Caki2 (cell line): ENCODE results near the gene PCBP3. TPM values are rescaled to one million over a fixed set of nuclear protein-coding genes. Genes with fewer than 3 reads are reported as not detected.
A peak's percentile ranks its signal among the peaks of the same experiment; 100 is the strongest.

Source experiments
- DNase-seq: peaks from one replicate; pipeline ENCODE4 v3.0.0-alpha.2; 2015; ENCODE audit warnings: low read depth
- in situ Hi-C: cut with HindIII; loops from 2 replicates; pipeline ENCODE4 v1.10.0; 2016; ENCODE audit warnings: low sequenced_read_pairs, low pct_unique_long_range_greater_than_20kb, mixed read lengths
- total RNA-seq: library from RNA; depleted of rRNA; stranded (reverse); fragments of >200 nt; shearing (Covaris generic); gene quantifications from 2 replicates; pipeline ENCODE4 v1.2.3, GENCODE V29; 2014; ENCODE audit warnings: low replicate concordance

The PCBP3 gene
- total RNA-seq, 1 experiment from 2014 or later = not detected

DNA sequence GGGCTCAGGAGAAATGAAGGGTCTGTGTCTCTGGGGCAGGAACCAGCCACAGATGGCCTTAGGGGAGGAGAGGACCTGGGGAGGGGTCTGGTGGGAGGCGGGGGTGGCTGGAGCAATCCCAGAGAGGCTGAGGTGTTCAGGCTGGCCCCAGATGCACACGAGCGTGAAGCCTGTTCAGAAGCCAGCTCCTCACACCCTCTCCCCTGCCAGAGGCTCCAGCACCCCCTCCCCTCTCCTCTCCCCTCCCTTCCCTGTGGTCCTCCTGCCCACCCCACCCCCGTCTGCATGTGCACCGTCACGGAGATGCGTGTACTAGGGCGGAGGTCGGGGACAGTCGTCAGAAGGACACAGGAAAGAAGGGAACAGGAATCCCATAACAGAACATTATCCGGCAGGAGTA lies 223.0 kb downstream of the PCBP3 start:
- in situ Hi-C loops = no loop called here
- DNase-seq = no peak

DNA sequence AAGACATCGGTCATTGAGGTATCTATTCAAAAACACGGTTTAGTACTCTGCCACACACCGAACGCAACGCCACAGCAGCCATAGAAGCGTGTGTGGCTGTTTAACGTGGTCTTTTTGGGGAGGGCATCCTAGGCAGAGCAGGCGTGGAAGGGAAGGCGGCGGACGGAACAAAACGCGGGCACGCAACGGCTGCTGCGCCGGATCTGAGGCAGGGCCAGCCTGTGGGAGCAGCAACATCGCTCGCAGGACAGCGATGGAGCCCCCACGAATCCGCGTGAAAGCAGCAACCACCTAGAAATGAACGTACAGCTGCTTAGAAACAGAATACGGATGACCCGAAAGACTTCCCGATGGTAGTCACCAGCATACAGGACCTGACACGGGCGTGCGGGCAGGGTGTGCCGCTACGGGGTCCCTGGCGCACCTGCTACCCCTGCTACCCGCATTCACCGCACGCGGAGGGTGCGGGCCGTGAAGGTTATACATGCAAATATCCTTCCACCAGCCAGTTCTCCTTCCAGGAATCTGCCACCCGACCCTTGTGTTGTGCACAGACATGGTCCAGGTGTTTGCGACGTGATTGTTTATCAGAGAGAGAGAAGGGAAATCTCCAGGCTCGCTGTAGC lies 223.6 kb downstream of the PCBP3 start:
- DNase-seq = no peak
- in situ Hi-C loops = no loop called here

DNA sequence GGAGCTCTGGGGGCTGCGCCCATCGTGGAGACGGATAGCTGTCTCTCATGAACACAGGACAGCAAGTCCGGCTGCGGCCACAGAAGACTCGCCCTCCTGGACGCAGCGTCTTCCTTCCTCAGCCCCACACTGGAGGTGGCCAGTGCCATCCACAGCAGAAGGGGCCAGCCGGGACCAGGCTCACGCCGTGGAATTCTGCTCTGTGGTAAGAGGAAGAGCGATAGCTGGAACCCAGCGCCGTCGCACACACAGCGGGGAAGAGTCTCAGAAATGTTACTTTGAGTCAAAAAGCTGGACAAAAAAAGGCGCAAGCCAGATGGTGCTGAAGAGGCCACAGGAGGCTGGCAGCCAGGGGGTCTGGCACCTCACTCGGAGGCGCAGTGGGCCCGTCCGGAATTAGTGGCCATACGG lies 224.2 kb downstream of the PCBP3 start:
- no peak for DNase-seq
- in situ Hi-C loops = no loop called here

DNA sequence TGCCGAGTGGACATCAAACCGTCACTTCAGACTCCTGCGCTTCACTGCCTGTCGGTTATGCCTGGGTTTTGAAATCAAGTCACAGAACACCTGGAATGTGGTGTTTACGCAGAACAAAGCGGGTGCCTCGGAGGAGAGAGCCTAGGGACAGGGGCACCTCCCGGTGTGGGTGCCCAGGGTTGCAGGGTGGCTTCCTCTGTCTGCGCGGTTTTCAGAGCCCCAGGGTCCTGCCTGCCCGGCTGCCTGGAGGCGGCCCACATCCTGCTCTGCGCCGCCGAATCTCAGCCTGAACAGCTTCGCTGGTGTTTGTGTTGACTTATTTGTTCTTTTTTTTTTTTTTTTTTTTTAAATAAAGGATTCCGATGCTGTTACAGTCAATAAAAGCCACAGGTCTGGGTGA lies 224.6 kb downstream of the PCBP3 start:
- in situ Hi-C loops = no loop called here
- no peak for DNase-seq

DNA sequence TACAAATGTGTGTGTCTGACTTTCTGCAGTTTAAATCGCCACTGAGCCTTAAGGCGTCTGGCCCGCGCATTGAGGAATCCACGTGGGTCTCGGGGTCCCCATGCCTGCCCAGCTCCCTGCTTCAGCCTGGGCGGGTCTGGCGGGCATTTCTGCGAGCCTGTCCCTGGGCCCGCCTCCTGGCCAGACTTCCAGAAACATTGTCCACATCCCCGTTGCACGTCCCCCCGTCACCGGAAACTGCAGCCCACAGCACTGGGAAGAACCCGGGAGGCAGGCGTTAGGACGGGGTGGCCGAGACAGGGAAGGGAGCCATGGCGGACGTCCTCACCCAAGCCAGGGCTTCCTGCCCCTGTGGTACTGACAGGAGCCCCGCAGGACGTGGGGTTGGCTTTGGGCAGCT lies 225.0 kb downstream of the PCBP3 start:
- DNase-seq = no peak
- in situ Hi-C loops = no loop called here

DNA sequence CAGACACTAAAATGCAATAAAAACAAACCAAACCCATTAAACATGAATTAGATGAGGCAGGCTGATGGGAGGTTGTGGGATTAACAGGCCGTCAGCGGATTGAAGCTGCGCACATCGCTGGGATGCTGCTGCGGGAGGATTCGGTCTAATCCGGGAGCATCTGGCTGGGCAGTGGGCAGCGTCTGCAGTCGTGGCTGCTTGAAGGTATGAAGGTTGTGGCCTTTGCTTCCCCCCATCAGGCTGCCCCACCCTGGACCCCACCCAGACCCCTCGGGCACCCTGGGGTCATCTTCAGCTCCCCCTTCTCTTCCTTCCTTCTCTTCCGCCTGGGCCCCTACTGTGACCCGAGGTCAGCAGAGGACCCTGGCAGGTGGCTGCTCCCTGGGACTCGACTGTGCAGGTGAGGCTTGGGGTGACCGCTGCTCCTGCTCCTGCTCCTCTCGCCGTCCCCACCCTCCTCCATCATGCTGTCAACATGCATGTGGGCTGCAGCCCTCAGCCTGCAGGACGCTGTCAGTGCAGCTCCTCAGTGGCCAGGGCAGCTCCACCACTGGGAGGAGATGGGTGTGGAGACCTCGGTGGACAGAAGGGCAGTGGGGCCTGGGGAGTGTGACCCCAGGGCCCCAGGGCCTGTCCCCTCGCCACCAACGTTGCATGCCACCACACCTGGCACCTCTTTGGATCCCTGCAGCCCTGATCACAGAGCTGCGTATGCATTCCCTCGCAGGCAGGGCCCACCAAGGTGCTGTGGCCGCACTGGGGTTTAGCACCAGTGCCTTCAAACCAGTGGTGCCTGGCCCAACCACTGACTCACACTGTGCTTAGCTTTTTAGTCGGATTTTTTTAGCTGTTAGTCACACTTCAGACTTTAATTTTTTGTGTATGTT lies 225.8 kb downstream of the PCBP3 start:
- in situ Hi-C loops = no loop called here
- no peak for DNase-seq

DNA sequence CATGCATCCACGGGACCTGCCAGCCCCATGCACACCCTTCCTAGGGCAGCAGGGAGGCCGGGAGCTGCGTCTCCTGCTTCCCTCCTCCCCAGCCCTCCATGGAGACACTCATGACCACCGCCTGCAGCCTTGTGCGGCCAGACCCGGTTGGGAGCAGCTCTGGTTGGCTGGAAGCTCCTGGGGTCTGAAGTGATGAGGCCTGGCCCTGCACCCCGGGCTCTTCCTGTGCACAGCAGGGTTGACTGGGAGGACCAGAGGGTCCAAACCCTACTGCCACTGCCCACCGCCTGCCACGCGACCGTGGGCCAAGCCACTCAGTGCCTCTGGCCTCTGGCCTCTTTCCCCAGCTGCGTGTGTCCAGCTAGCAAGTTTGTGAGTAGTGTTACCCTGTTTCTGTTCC lies 226.9 kb downstream of the PCBP3 start:
- in situ Hi-C loops = no loop called here
- DNase-seq = no peak

DNA sequence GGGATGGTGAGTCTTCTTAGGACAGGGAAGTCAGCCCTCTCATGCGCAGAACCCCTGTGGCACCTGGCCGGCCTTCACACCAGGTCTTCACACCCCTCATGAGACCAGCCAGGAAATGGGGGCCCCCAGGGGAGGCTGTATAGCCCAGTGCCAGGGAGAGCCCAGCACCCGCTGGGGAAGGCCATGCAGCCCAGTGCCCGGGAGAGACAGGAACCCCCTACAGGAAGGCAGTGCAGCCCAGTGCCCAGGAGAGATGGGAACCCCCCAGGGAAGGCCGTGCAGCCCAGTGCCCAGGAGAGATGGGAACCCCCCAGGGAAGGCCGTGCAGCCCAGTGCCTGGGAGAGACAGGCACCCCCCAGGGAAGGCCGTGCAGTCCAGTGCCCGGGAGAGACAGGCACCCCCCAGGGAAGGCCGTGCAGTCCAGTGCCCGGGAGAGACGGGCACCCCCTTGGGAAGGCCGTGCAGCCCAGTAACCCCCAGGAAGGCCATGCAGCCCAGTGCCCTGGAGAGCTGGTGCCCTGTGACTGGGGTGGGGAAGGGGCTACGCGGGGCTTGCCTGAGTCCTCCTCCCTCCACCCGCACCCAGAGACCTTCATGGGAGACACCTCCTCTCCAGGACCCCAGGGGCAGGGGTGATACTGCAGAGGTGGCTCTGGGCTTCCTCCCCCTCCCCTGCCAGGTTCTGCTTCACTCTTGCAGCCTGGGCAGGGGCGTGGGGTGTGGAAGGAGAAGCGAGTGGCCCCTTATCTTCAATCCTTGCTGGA lies 227.5 kb downstream of the PCBP3 start:
- in situ Hi-C loops = no loop called here

DNA sequence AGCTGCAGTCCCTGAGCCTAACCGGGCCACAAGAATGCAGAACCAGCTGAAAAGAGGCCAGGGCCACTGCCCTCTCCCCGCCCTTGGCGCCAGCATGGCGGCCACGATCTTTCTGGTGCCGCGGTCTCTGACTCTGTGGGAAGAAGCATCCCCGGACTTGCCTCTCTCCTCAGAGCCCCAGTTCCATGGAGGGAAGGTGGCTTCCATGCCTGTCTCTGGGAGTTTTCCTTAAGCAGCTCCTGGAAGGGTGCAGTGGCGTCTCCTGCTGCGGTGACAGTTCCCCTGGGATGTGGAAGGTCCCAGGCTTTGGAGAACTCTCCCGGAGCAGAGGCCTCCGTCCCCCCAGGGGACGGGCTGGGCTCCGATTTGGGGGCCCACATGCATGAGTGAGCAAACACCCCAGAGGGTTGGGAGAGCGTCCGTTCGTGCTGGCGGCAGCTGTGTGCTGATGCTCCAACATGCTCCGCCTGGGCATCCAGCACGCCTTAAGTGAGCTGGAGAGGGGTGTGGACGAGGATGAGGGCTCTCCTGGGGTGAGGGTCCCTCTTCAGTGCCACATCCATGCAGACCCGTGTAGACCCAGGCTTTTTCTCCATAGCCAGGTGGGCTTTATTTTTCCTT lies 228.2 kb downstream of the PCBP3 start:
- in situ Hi-C loops = no loop called here
- no peak for DNase-seq

More for the DNA sequence above, 227.5 kb downstream of the PCBP3 start:
- DNase-seq = no peak

DNA sequence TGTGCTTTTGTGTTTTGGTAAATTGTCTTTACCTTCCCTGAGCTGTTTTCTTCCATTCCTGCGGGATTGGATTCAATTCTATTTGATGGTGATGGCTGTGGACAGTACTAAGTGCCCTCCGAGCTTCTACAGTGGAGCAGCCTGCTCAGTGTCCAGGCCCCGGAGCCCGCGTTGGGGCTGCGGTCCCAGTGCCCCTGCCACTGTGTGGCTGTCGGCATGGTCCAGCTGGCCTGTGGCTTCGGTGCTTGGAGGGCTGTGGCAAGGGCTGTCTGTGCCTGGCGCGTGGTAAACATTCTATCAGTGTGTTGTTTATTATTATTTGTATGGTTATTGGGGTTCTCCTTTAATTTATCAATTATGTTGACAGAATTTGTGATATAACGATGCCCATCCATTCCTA lies 228.9 kb downstream of the PCBP3 start:
- DNase-seq = no peak
- in situ Hi-C loops = no loop called here

DNA sequence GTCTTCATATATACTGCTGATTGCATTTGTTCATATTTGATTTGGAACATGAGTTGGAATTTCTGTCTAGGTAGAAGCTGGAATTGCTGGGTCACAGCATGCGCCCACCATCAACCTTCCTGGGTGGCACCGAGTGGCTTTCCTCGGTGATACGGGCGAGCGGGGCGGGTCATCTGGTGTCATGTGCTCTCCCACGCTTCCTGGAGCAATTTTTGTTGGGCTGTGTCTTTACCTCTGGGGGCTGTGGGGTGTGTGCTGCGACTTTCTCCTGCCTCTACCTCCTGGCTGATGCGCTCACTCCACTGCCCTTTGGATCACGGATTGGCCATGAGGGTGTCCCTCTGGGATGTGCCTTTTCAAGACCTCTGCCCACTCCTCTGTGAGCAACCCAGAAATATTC lies 229.4 kb downstream of the PCBP3 start:
- in situ Hi-C loops = no loop called here
- no peak for DNase-seq

DNA sequence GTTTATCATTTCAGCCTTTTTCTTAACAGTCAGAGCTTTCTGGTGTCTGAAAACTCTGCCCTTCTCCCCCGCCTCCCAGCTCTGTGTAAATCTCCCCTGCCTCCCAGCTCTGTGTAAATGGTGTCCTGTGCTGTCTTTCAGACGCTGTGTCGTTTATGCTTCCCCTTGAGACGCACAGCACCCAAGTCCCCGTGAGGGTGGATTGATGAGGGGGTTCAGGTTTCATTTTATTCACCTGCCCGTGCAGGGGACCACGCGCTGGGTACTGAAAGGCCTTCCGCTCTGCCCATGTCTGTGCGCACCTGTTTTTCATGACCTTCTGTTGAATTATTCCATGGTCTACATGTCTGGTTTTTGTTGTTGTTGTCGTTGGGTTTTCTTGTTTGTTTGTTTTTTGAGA lies 229.9 kb downstream of the PCBP3 start:
- no peak for DNase-seq
- in situ Hi-C loops = no loop called here

DNA sequence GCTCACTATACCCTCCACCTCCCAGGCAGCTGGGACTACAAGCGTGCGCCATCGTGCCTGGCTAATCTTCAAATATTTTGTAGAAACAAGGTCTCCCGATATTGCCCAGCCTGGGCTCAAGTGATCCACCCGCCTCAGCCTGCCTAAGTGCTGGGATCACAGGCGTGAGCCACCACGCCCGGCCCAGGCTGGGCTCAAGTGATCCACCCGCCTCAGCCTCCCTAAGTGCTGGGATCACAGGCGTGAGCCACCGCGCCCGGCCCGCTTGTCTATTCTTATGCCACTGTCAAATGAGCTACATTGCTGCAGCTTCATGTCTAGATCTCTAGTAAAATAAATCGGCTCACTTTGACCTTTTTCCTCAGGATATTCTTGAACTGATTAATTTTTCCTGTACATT lies 230.3 kb downstream of the PCBP3 start:
- in situ Hi-C loops = no loop called here
- DNase-seq = no peak

DNA sequence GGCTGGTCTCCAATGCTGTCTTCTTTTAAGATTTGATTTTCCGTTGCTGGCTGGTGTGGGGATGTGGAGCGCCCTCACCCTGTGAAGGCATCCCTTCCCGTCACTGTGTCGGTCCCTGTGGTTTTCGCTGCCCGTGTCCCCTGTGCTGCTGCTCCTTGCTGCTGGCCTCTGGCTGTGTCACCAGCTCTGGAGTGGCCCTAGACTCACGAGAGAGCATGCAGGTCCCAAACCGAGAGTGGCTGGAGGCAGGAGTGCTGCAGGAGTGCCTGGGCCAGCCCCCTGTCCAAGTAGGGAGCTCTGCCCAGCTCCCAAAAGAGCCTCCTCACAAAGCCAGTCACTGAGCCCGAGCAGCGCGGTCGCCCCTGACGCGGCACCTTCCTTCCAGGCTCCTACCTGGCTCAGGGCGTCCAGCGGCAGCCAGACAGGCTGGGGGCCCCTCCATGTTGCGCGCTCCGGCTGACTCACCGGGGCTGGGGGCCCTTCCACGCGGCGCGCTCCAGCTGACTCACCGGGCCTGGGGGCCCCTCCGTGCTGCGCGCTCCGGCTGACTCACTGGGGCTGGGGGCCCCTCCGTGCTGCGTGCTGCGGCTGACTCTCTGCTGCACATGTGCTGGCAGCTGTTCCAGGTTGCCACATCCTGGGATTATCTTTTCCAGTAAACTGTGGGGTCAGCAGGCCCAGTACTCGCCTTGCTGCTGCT lies 231.3 kb downstream of the PCBP3 start:
- in situ Hi-C loops = no loop called here
- no peak for DNase-seq

DNA sequence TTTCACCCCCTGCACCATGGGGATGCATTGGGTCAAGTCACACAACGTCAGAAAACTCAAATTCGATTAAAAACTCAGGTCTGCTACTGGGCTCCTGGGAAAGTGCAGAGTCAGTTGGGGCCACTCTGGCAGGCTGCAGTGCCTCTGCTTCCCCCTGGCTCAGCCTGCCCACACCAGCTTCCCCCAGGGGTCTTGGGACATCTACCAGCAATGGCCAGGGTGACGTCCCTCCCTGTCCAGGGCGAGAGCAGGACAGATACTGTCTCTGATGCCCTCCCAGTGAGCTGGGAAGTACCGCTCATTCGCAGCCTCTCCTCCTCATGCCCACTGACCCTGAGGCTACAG lies 231.9 kb downstream of the PCBP3 start:
- in situ Hi-C loops = no loop called here

DNA sequence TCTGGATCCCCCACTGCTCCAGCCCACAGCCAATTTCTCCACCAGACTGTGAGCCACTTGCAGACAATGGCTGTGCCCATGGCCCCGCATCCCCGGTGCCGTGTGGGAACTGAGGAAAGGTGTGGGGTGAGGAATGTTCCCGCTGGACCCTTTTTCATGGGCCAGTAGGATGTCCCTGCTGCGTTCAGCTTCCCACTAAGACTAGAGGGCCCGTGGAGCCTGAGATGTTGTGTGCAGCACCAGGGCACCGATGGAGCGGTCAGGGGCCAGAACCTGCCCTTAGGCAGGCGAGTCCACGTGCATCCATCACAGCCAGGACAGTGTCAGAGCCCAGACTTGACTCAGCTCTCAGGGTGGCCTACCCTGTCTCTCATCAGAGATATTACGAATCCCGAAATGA lies 232.4 kb downstream of the PCBP3 start:
- DNase-seq = no peak
- in situ Hi-C loops = no loop called here

More for the DNA sequence above, 231.9 kb downstream of the PCBP3 start:
- no peak for DNase-seq

DNA sequence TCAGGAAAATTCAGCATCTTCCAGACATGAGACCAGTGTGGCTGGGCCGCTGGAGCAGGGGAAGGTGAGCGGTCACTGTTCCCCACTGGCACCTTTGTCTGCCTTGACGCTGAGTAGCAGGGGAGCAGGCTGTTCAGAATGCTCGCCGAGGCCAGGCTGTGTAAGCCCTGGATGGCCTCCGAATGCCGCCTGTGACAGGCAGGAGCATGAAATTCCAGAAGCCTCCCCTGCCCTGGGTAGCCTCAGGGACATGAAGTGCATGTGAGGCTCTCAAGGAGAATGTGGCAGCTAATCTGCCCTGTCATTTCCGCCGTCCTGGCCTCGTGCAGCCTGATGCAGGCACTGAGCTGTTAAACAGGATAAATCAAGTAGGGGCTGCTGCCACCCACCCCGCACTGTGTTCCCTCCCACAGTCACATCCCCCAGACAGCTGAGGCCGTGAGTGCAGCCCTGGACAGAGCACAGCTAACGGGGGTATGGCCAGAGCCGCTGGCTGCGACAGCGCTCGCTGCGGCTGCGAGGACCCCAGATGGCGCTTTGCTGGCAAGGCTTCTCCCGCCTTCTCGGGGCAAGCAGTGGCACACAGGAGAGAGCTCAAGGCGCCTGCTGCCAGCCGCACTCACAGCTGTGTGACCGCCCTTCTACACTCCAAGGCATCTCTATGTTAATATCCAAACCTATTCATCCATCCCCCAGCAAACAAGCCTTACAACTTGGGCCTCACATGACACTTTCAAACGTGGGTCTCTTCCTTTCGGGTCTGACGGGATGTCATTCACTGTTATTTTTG lies 233.1 kb downstream of the PCBP3 start:
- in situ Hi-C loops = no loop called here
- peak; percentile 27 for DNase-seq

DNA sequence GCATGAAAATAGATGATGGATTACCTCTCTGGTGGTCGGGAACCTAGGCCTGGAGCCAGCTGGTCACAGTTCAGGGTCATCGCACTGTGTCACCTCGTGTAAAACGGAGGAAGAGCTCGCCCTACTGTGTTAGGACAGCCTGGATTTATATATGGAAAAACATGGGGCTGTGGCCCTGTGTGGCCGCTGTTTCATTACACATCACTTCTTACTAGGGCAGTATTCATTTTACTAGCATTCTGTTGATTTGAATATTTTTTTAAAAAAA lies 233.6 kb downstream of the PCBP3 start:
- in situ Hi-C loops = no loop called here

More for the DNA sequence above, 233.6 kb downstream of the PCBP3 start:
- no peak for DNase-seq
